ENCODE results near the gene NPC1L1. TPM values are rescaled to one million over a fixed set of nuclear protein-coding genes. Genes with fewer than 3 reads are reported as not detected.

NPC1L1 gene
- total and polyA plus RNA-seq, 10 of the 15 experiments (the other 5 are each of a cell fraction or from before 2014, with no cell fraction given) = 0.01 to 0.90 TPM; not detected in 8

DNA sequence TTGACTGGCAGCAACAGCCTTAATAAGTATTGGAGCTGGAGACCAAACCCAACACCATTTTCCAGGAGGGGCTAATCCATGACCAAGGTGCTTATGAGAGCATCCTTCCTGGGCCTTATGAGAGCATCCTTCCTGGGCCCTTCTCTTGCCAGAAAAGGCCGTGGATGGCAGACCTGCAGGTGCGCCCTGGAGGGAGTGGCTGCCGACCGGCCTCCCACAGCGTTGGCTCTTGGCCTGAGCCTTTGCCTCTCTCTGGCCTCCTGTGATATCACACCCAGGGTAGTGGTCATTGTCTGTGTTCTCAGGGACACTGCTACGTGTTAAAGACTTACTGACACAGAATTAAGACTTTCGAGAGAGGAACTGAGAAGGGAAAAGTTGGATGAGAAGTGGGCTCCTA, 28.4 kb downstream of the NPC1L1 start:
- BruUV-seq (replicated peaks) = no TSS peak
- no peak overlapping the region for H3K4me2 ChIP-seq (ENCODE audit: control insufficient read depth, insufficient read depth)
- no peak overlapping the region for H3K27ac ChIP-seq (ENCODE audit: control insufficient read depth, insufficient read depth)
- TF ChIP-seq NR2C1 (IDR thresholded peaks at IDR 0.05) = no peak
- TF ChIP-seq, protein P1, sequence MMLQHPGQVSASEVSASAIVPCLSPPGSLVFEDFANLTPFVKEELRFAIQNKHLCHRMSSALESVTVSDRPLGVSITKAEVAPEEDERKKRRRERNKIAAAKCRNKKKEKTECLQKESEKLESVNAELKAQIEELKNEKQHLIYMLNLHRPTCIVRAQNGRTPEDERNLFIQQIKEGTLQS (IDR thresholded peaks at IDR 0.05; ENCODE audit: borderline replicate concordance, extremely low read depth, low read depth, low read length) = no peak
- no peak for TF ChIP-seq ZSCAN29 (IDR thresholded peaks at IDR 0.05)
- TF ChIP-seq, protein P2, sequence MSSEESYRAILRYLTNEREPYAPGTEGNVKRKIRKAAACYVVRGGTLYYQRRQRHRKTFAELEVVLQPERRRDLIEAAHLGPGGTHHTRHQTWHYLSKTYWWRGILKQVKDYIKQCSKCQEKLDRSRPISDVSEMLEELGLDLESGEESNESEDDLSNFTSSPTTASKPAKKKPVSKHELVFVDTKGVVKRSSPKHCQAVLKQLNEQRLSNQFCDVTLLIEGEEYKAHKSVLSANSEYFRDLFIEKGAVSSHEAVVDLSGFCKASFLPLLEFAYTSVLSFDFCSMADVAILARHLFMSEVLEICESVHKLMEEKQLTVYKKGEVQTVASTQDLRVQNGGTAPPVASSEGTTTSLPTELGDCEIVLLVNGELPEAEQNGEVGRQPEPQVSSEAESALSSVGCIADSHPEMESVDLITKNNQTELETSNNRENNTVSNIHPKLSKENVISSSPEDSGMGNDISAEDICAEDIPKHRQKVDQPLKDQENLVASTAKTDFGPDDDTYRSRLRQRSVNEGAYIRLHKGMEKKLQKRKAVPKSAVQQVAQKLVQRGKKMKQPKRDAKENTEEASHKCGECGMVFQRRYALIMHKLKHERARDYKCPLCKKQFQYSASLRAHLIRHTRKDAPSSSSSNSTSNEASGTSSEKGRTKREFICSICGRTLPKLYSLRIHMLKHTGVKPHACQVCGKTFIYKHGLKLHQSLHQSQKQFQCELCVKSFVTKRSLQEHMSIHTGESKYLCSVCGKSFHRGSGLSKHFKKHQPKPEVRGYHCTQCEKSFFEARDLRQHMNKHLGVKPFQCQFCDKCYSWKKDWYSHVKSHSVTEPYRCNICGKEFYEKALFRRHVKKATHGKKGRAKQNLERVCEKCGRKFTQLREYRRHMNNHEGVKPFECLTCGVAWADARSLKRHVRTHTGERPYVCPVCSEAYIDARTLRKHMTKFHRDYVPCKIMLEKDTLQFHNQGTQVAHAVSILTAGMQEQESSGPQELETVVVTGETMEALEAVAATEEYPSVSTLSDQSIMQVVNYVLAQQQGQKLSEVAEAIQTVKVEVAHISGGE (CRISPR knock-in tag; IDR thresholded peaks at IDR 0.05) = no peak
- TF ChIP-seq EED (IDR thresholded peaks at IDR 0.05; ENCODE audit: low read depth) = no peak
- no peak for TF ChIP-seq RCOR1 (conservative IDR thresholded peaks at IDR 0.05; ENCODE audit: low read depth, low read length)
- no peak for TF ChIP-seq HDGF (IDR thresholded peaks at IDR 0.05)
- no peak for TF ChIP-seq PAX8 (IDR thresholded peaks at IDR 0.05)
- TF ChIP-seq PML (IDR thresholded peaks at IDR 0.05; ENCODE audit: low read length) = no peak
- 0 out of 4 replicates have a peak, but pooled peaks cover 0 to 2% of the 10 kb centered on the region in 2 experiments for H3K27me3 ChIP-seq (replicated peaks in 1 of 2; ENCODE audit: control insufficient read depth in 2 of 2, insufficient read depth in 2 of 2, low read length in 1 of 2)
- H4K20me1 ChIP-seq (ENCODE audit: control insufficient read depth, insufficient read depth) = no peaks in the 10 kb centered on the region
- ATAC-seq (no peak), DNase-seq (ENCODE audit: low read depth, low spot score) (no peak), FAIRE-seq (no peak)
- ChIA-PET CTCF (no interaction called here), RAD21 (ENCODE audit: unreplicated experiment) (no interaction called here), SMC1A (ENCODE audit: uncharacterized antibody, unreplicated experiment) (no interaction called here), POLR2A (no interaction called here)
- in situ Hi-C loops (cut with MboI) = no loop called here
- no peaks in the 10 kb centered on the region for H3K36me3 ChIP-seq (ENCODE audit: control insufficient read depth in 2 of 2, insufficient read depth in 2 of 2, low read length in 1 of 2)
- no peak overlapping the region for H3K9ac ChIP-seq (ENCODE audit: control insufficient read depth, insufficient read depth, low read length)
- H3K4me1 ChIP-seq (ENCODE audit: control insufficient read depth, insufficient read depth, low read length) = no peaks in the 10 kb centered on the region
- WGBS (ENCODE audit: insufficient coverage, insufficient replicate concordance, low lambda C conversion rate, missing lambda C conversion rate) = 47% methylated on average over 7 of the region's 7 CpGs
- H2AFZ ChIP-seq (ENCODE audit: control insufficient read depth, low read depth, low read length) = no peak overlapping the region
- H3K9me3 ChIP-seq (replicated peaks; ENCODE audit: control insufficient read depth, insufficient read depth, low read length) = no peaks in the 10 kb centered on the region; the same call in 2 of the 3 replicates
- intact Hi-C loops (cut with micrococcal nuclease; ENCODE audit: unreplicated experiment) = no loop called here
- no peaks in the 10 kb centered on the region for H3K79me2 ChIP-seq (ENCODE audit: control insufficient read depth, insufficient read depth, low read length)
- no peak overlapping the region for H3K4me3 ChIP-seq
